ENCODE data around the gene BAIAP3. TPM values are rescaled to one million over a fixed set of nuclear protein-coding genes. Genes with fewer than 3 reads are reported as not detected.
A peak's percentile ranks its signal among the peaks of the same experiment; 100 is the strongest.

Gene BAIAP3
- total RNA-seq, 1 donor from 2014 or later: 3.9 TPM

GRCh38 chr16:1313721-1314369, 19.6 kb upstream of the BAIAP3 start:
- no peak for DNase-seq (ENCODE audit: low spot score)
- intact Hi-C loops (cut with DNase I): no loop called here
- ATAC-seq: no peak

- intact Hi-C loops (cut with DNase I): no loop called here
- no peak for ATAC-seq
- DNase-seq (ENCODE audit: low spot score): no peak
These were observed 18.9 kb upstream of the BAIAP3 start for GRCh38 chr16:1314399-1315068.

GRCh38 chr16:1315081-1316032, 18.1 kb upstream of the BAIAP3 start:
- ATAC-seq (no peak), DNase-seq (ENCODE audit: low spot score) (no peak)
- intact Hi-C loops (cut with DNase I): no loop called here

GRCh38 chr16:1316033-1316405, 17.4 kb upstream of the BAIAP3 start:
- no peak for DNase-seq (ENCODE audit: low spot score)
- ATAC-seq: no peak
- intact Hi-C loops (cut with DNase I): no loop called here

GRCh38 chr16:1317479-1318267, 15.8 kb upstream of the BAIAP3 start:
- intact Hi-C loops (cut with DNase I): no loop called here
- ATAC-seq: no peak

GRCh38 chr16:1318268-1318545, 15.2 kb upstream of the BAIAP3 start:
- no peak for ATAC-seq
- no peak for DNase-seq (ENCODE audit: low spot score)
- intact Hi-C loops (cut with DNase I): no loop called here

More at GRCh38 chr16:1317479-1318267, 15.8 kb upstream of the BAIAP3 start:
- DNase-seq (ENCODE audit: low spot score): no peak

GRCh38 chr16:1319041-1319440, 14.4 kb upstream of the BAIAP3 start:
- ATAC-seq (no peak), DNase-seq (ENCODE audit: low spot score) (no peak)
- intact Hi-C loops (cut with DNase I): no loop called here

- DNase-seq (ENCODE audit: low spot score) (no peak), ATAC-seq (no peak)
These were observed 13.3 kb upstream of the BAIAP3 start for GRCh38 chr16:1320097-1320496.

GRCh38 chr16:1320658-1321240, 12.7 kb upstream of the BAIAP3 start:
- ATAC-seq: no peak
- no peak for DNase-seq (ENCODE audit: low spot score)
- intact Hi-C loops (cut with DNase I): no loop called here

More at GRCh38 chr16:1320097-1320496, 13.3 kb upstream of the BAIAP3 start:
- intact Hi-C loops (cut with DNase I): no loop called here

GRCh38 chr16:1322407-1322806, 11.0 kb upstream of the BAIAP3 start:
- ATAC-seq (no peak), DNase-seq (ENCODE audit: low spot score) (no peak)
- intact Hi-C loops (cut with DNase I): no loop called here

- no peak for DNase-seq (ENCODE audit: low spot score)
- intact Hi-C loops (cut with DNase I): no loop called here
- ATAC-seq: no peak
These were observed 9.9 kb upstream of the BAIAP3 start for GRCh38 chr16:1323296-1324239.

- intact Hi-C loops (cut with DNase I): no loop called here
- ATAC-seq: no peak
- DNase-seq (ENCODE audit: low spot score): no peak
These were observed 9.1 kb upstream of the BAIAP3 start for GRCh38 chr16:1324286-1324826.

- intact Hi-C loops (cut with DNase I): no loop called here
- ATAC-seq (no peak), DNase-seq (ENCODE audit: low spot score) (no peak)
These were observed 8.2 kb upstream of the BAIAP3 start for GRCh38 chr16:1325261-1325660.

GRCh38 chr16:1325673-1326371, 7.6 kb upstream of the BAIAP3 start:
- intact Hi-C loops (cut with DNase I): no loop called here
- DNase-seq (ENCODE audit: low spot score) (no peak), ATAC-seq (peak; percentile 6)

- intact Hi-C loops (cut with DNase I): no loop called here
- ATAC-seq (no peak), DNase-seq (ENCODE audit: low spot score) (no peak)
These were observed 7.1 kb upstream of the BAIAP3 start for GRCh38 chr16:1326391-1326790.

GRCh38 chr16:1326946-1327618, 6.4 kb upstream of the BAIAP3 start:
- ATAC-seq (no peak), DNase-seq (ENCODE audit: low spot score) (no peak)
- intact Hi-C loops (cut with DNase I): no loop called here

- intact Hi-C loops (cut with DNase I): no loop called here
- DNase-seq (ENCODE audit: low spot score): no peak
- no peak for ATAC-seq
These were observed 5.9 kb upstream of the BAIAP3 start for GRCh38 chr16:1327619-1327947.
